Measurements from ENCODE around the gene HLA-F.

DNA sequence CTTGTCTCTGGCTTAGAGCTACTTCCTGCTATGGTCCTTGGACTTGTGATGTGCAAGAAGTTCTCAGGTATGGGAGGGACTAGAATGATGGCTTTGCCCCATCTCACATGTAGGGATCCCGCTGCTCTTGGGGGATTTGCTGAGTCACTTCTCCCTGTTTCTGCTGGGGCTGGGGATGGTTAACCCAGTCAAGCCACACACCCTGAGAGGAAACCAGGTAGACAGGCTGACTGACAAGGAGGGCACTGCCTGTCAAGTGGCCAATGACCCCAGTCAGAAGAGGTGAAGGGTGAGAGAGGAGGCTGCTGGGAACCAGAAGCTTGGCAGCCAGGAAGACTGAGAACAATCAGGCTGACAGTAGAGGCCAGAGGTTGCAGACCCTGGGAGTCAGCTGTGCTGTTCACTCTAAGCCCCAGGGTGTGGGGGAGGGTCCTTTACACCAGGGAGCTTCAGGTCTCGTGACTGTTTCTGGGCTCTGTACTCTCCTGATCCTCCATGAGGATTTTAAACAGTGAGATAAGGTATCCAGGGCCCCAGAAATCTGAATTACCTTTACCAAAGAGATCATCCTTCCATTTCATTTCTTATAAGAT, 34.6 kb downstream of the HLA-F start:
- TF ChIP-seq, protein P1, sequence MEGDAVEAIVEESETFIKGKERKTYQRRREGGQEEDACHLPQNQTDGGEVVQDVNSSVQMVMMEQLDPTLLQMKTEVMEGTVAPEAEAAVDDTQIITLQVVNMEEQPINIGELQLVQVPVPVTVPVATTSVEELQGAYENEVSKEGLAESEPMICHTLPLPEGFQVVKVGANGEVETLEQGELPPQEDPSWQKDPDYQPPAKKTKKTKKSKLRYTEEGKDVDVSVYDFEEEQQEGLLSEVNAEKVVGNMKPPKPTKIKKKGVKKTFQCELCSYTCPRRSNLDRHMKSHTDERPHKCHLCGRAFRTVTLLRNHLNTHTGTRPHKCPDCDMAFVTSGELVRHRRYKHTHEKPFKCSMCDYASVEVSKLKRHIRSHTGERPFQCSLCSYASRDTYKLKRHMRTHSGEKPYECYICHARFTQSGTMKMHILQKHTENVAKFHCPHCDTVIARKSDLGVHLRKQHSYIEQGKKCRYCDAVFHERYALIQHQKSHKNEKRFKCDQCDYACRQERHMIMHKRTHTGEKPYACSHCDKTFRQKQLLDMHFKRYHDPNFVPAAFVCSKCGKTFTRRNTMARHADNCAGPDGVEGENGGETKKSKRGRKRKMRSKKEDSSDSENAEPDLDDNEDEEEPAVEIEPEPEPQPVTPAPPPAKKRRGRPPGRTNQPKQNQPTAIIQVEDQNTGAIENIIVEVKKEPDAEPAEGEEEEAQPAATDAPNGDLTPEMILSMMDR (conservative IDR thresholded peaks at IDR 0.05 in 1 of 2, IDR thresholded peaks at IDR 0.05 in 1 of 2; ENCODE audit: extremely low read depth in 1 of 2, insufficient read depth in 1 of 2, low read depth in 1 of 2, low read length in 2 of 2), result no peak
- TF ChIP-seq EZH2 (IDR thresholded peaks at IDR 0.05; ENCODE audit: borderline replicate concordance, low read length), result no peak
